ENCODE data around the gene VWA7.

The VWA7 gene

GRCh38 chr6:31763619-31763940 lies 13.5 kb downstream of the VWA7 start:
- no peak overlapping the region for H3K27ac ChIP-seq
- no peak for TF ChIP-seq ZFX (IDR thresholded peaks at IDR 0.05)
- no peak for TF ChIP-seq CTCF (conservative IDR thresholded peaks at IDR 0.05)

GRCh38 chr6:31762878-31763618 lies 14.1 kb downstream of the VWA7 start:
- no peak for TF ChIP-seq ZFX (IDR thresholded peaks at IDR 0.05)
- no peak for TF ChIP-seq CTCF (conservative IDR thresholded peaks at IDR 0.05)
- no peak overlapping the region for H3K27ac ChIP-seq

- no peak for TF ChIP-seq CTCF (conservative IDR thresholded peaks at IDR 0.05)
- TF ChIP-seq ZFX (IDR thresholded peaks at IDR 0.05): no peak
- H3K27ac ChIP-seq: no peak within 1 kb of the TSS
Measured at GRCh38 chr6:31762356-31762755, 14.8 kb downstream of the VWA7 start, which contains the start of gene SAPCD1. Gene SAPCD1, plus strand, starts transcription at chr6:31762656. Its CDS starts 399 bp downstream, at chr6:31763055.

GRCh38 chr6:31761343-31761742 lies 15.8 kb downstream of the VWA7 start:
- H3K27ac ChIP-seq: no peak overlapping the region
- no peak for TF ChIP-seq ZFX (IDR thresholded peaks at IDR 0.05)
- TF ChIP-seq CTCF (conservative IDR thresholded peaks at IDR 0.05): no peak

DNA sequence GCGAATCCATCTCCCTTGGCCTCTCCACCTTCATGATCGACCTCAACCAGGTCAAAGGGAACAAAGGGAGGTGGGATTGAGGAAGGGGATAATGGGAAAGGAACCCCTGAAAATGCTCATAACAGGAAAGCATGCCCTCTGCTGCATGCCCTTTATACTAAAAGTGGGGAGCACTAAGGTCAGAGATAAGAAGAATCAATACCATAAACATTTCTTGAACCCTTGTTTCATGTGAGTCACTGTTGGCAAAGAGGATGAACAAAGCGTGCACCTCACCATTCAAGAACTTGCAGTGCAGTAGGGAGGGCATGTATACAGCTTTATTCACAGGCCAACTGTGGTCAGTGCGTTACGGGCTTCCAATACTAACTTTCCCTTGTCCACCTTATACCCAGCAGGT lies 16.3 kb downstream of the VWA7 start:
- no peak overlapping the region for H3K27ac ChIP-seq
- TF ChIP-seq CTCF (conservative IDR thresholded peaks at IDR 0.05): no peak
- TF ChIP-seq ZFX (IDR thresholded peaks at IDR 0.05): no peak

DNA sequence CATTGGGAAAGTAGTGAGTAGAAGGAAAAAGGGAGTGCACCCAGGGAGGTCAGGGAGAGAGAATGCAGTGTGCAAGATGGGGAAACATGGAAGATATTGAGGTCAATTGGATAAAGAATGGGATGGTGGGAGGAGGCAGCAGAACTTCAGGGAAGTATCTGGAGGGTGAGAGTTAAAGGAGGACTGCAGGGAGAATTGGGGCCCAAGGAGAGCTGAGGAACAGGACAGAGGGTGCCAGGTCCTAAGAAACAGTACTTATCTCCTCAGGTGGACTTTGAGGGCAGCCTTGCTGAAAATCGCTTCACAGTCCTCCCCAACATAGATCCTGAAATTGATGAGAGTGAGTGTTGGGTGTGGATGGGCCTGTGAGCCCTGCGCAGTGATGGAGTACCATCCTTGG lies 18.8 kb downstream of the VWA7 start:
- TF ChIP-seq CTCF (conservative IDR thresholded peaks at IDR 0.05) (no peak), ZFX (IDR thresholded peaks at IDR 0.05) (no peak)
- H3K27ac ChIP-seq: no peak overlapping the region

DNA sequence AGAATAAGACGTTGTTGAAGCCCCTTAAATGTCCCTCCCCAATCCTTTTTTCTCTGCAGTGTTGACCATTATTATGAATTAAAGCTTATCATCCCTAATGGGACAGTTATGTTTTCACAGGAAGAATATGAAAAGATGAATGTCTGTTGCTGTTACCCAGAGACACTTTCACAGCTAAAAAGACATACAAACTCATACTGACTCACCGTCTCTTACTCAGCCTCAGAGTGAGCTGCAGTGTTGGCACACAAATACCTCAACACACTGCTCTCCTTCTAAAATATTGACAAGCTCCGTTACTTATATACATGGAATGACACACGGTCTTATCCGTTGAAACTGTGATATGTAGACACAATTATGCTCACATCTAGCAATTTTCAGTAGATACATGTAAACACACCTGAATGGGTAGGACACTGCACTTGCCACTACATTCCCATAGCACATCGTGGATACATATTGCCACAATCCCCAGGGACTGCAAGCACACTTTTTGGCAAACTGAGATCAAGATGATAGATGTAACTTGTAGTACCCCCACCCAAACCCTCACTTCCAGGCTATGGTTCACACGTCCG lies 24.3 kb downstream of the VWA7 start:
- H3K27ac ChIP-seq: no peak overlapping the region
- TF ChIP-seq CTCF (conservative IDR thresholded peaks at IDR 0.05) (no peak), ZFX (IDR thresholded peaks at IDR 0.05) (no peak)
